ENCODE data around the gene KLHL18.

DNA sequence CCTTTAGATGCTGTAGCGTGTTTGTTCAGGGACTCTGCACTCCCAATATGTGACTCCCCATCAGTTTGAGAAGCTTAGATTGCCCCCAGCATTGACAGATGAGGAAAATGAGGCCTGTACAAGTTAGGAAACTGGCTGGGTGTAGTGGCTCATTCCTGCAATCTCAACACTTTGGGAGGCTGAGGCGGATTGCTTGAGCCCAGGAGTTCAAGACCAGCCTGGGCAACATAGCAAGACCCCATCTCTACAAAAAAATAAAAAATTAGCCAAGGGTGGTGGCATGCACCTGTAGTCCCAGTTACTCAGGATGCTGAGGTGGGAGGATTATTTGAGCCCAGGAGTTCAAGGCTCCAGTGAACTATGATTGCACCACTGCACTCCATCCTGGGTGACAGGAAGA is 84.1 kb downstream of the KLHL18 start:
- TF ChIP-seq KDM1A (IDR thresholded peaks at IDR 0.05; ENCODE audit: low read depth), result no peak
- TF ChIP-seq, protein P1, sequence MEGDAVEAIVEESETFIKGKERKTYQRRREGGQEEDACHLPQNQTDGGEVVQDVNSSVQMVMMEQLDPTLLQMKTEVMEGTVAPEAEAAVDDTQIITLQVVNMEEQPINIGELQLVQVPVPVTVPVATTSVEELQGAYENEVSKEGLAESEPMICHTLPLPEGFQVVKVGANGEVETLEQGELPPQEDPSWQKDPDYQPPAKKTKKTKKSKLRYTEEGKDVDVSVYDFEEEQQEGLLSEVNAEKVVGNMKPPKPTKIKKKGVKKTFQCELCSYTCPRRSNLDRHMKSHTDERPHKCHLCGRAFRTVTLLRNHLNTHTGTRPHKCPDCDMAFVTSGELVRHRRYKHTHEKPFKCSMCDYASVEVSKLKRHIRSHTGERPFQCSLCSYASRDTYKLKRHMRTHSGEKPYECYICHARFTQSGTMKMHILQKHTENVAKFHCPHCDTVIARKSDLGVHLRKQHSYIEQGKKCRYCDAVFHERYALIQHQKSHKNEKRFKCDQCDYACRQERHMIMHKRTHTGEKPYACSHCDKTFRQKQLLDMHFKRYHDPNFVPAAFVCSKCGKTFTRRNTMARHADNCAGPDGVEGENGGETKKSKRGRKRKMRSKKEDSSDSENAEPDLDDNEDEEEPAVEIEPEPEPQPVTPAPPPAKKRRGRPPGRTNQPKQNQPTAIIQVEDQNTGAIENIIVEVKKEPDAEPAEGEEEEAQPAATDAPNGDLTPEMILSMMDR (IDR thresholded peaks at IDR 0.05), result no peak
- no peak for TF ChIP-seq POLR2AphosphoS2 (conservative IDR thresholded peaks at IDR 0.05; ENCODE audit: low read length)
- no peak for TF ChIP-seq ESRRA (IDR thresholded peaks at IDR 0.05; ENCODE audit: borderline replicate concordance, low read length)
- no peak for TF ChIP-seq HMGXB4 (CRISPR knock-in tag; IDR thresholded peaks at IDR 0.05; ENCODE audit: borderline replicate concordance)
- no peak for TF ChIP-seq POLR2A (IDR thresholded peaks at IDR 0.05; ENCODE audit: low read length)
- TF ChIP-seq RAD21 (conservative IDR thresholded peaks at IDR 0.05 in 1 of 2, IDR thresholded peaks at IDR 0.05 in 1 of 2), result no peak
- TF ChIP-seq RCOR1 (IDR thresholded peaks at IDR 0.05; ENCODE audit: low read depth, low read length), result no peak
- TF ChIP-seq, protein P2, sequence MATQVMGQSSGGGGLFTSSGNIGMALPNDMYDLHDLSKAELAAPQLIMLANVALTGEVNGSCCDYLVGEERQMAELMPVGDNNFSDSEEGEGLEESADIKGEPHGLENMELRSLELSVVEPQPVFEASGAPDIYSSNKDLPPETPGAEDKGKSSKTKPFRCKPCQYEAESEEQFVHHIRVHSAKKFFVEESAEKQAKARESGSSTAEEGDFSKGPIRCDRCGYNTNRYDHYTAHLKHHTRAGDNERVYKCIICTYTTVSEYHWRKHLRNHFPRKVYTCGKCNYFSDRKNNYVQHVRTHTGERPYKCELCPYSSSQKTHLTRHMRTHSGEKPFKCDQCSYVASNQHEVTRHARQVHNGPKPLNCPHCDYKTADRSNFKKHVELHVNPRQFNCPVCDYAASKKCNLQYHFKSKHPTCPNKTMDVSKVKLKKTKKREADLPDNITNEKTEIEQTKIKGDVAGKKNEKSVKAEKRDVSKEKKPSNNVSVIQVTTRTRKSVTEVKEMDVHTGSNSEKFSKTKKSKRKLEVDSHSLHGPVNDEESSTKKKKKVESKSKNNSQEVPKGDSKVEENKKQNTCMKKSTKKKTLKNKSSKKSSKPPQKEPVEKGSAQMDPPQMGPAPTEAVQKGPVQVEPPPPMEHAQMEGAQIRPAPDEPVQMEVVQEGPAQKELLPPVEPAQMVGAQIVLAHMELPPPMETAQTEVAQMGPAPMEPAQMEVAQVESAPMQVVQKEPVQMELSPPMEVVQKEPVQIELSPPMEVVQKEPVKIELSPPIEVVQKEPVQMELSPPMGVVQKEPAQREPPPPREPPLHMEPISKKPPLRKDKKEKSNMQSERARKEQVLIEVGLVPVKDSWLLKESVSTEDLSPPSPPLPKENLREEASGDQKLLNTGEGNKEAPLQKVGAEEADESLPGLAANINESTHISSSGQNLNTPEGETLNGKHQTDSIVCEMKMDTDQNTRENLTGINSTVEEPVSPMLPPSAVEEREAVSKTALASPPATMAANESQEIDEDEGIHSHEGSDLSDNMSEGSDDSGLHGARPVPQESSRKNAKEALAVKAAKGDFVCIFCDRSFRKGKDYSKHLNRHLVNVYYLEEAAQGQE (IDR thresholded peaks at IDR 0.05), result no peak
- TF ChIP-seq MAZ (IDR thresholded peaks at IDR 0.05; ENCODE audit: borderline replicate concordance, low read depth, low read length), result no peak
- no peak for TF ChIP-seq SMC3 (IDR thresholded peaks at IDR 0.05)
- TF ChIP-seq CBX2 (IDR thresholded peaks at IDR 0.05; ENCODE audit: borderline replicate concordance, low read depth), result no peak

Measured in A549 (cell line).